Measurements from ENCODE around the gene BABAM2. TPM values are rescaled to one million over a fixed set of nuclear protein-coding genes. Genes with fewer than 3 reads are reported as not detected.
A peak's percentile ranks its signal among the peaks of the same experiment; 100 is the strongest.

BABAM2 gene
- total and polyA plus RNA-seq, 4 donors: 9.9 to 17.0 (median 13.9) TPM

DNA sequence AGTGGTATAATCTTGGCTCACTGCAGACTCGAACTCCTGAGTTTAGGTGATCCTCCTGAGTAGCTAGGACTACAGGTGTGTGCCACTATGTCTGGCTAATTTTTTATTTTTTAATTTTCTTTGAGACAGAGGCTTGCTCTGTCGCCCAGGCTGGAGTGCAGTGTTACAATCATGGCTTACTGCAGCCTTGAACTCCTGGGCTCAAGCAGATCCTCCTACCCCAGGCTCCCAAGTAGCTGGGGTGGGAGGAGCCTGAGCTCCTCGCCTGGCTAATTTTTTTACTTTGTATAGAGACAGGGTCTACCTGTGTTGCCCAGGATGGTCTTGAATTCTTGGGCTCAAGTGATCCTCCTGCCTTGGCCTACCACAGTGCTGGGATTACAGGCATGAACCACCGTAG lies 62.5 kb downstream of the BABAM2 start:
- no peak for DNase-seq (ENCODE audit: low spot score)
- H3K4me1 ChIP-seq (ENCODE audit: control insufficient read depth in 4 of 4, insufficient read depth in 4 of 4, low read length in 3 of 4): peaks cover 0 to 7% (median 6%) of the 10 kb centered on the region in 4 donors
- no peaks in the 10 kb centered on the region for H3K27me3 ChIP-seq (ENCODE audit: control insufficient read depth in 4 of 4, insufficient read depth in 4 of 4, low read length in 3 of 4)
- no peaks in the 10 kb centered on the region for H3K9me3 ChIP-seq (ENCODE audit: control insufficient read depth in 4 of 4, low read length in 3 of 4)
- H3K27ac ChIP-seq (ENCODE audit: low read depth in 1 of 2, low read length in 2 of 2): no peak overlapping the region
- WGBS: 92% methylated on average over 4 of the region's 4 CpGs
- H3K36me3 ChIP-seq (ENCODE audit: control insufficient read depth in 4 of 4, insufficient read depth in 3 of 4, low read depth in 1 of 4, low read length in 3 of 4): no peaks in the 10 kb centered on the region
- TF ChIP-seq FOXA2 (IDR thresholded peaks at IDR 0.05): no peak
- TF ChIP-seq FOXA1 (IDR thresholded peaks at IDR 0.05): no peak
- no peak for TF ChIP-seq RXRA (IDR thresholded peaks at IDR 0.05)
- no peak overlapping the region for H3K9ac ChIP-seq (ENCODE audit: low read depth in 1 of 2, low read length in 2 of 2)
- no peak overlapping the region for H3K4me3 ChIP-seq (ENCODE audit: low read depth in 1 of 3, low read length in 3 of 3)

DNA sequence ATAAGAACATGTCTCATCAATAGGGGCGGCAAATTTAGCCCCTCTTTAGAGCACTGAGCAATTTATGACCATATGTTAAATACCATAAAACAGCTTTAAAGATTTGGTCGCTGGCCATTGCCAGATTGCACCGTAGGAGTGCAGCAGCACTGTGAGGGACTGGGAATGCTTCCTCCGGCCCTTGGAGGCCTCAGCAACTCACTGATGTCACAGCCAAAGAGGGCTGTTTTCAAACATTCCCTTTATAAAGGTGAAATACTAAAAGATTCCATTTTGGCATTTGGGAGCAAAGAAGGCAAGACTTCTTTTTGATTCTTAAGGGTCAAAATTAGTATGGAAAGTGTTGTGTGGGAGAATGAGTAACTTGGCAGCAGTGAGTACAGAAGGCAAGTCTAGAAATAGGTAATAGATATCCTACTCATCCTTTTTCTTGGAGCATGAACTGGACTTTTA lies 63.7 kb downstream of the BABAM2 start:
- no peak for DNase-seq (ENCODE audit: low spot score)
- H3K4me3 ChIP-seq (ENCODE audit: low read depth in 1 of 3, low read length in 3 of 3): no peak overlapping the region
- H3K9ac ChIP-seq (ENCODE audit: low read depth in 1 of 2, low read length in 2 of 2): no peak overlapping the region
- no peaks in the 10 kb centered on the region for H3K27me3 ChIP-seq (ENCODE audit: control insufficient read depth in 4 of 4, insufficient read depth in 4 of 4, low read length in 3 of 4)
- 83% methylated on average over 4 of the region's 4 CpGs for WGBS
- TF ChIP-seq, protein P1, sequence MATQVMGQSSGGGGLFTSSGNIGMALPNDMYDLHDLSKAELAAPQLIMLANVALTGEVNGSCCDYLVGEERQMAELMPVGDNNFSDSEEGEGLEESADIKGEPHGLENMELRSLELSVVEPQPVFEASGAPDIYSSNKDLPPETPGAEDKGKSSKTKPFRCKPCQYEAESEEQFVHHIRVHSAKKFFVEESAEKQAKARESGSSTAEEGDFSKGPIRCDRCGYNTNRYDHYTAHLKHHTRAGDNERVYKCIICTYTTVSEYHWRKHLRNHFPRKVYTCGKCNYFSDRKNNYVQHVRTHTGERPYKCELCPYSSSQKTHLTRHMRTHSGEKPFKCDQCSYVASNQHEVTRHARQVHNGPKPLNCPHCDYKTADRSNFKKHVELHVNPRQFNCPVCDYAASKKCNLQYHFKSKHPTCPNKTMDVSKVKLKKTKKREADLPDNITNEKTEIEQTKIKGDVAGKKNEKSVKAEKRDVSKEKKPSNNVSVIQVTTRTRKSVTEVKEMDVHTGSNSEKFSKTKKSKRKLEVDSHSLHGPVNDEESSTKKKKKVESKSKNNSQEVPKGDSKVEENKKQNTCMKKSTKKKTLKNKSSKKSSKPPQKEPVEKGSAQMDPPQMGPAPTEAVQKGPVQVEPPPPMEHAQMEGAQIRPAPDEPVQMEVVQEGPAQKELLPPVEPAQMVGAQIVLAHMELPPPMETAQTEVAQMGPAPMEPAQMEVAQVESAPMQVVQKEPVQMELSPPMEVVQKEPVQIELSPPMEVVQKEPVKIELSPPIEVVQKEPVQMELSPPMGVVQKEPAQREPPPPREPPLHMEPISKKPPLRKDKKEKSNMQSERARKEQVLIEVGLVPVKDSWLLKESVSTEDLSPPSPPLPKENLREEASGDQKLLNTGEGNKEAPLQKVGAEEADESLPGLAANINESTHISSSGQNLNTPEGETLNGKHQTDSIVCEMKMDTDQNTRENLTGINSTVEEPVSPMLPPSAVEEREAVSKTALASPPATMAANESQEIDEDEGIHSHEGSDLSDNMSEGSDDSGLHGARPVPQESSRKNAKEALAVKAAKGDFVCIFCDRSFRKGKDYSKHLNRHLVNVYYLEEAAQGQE (IDR thresholded peaks at IDR 0.05): no peak
- TF ChIP-seq, protein P2, sequence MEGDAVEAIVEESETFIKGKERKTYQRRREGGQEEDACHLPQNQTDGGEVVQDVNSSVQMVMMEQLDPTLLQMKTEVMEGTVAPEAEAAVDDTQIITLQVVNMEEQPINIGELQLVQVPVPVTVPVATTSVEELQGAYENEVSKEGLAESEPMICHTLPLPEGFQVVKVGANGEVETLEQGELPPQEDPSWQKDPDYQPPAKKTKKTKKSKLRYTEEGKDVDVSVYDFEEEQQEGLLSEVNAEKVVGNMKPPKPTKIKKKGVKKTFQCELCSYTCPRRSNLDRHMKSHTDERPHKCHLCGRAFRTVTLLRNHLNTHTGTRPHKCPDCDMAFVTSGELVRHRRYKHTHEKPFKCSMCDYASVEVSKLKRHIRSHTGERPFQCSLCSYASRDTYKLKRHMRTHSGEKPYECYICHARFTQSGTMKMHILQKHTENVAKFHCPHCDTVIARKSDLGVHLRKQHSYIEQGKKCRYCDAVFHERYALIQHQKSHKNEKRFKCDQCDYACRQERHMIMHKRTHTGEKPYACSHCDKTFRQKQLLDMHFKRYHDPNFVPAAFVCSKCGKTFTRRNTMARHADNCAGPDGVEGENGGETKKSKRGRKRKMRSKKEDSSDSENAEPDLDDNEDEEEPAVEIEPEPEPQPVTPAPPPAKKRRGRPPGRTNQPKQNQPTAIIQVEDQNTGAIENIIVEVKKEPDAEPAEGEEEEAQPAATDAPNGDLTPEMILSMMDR (IDR thresholded peaks at IDR 0.05; ENCODE audit: low read depth, low read length, missing input control): no peak
- TF ChIP-seq RAD21 (IDR thresholded peaks at IDR 0.05) (no peak), EGR1 (IDR thresholded peaks at IDR 0.05; ENCODE audit: low read depth in 2 of 2) (no peak)
- TF ChIP-seq, protein P3, sequence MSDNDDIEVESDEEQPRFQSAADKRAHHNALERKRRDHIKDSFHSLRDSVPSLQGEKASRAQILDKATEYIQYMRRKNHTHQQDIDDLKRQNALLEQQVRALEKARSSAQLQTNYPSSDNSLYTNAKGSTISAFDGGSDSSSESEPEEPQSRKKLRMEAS (IDR thresholded peaks at IDR 0.05): no peak
- H3K36me3 ChIP-seq (ENCODE audit: control insufficient read depth in 4 of 4, insufficient read depth in 3 of 4, low read depth in 1 of 4, low read length in 3 of 4): no peaks in the 10 kb centered on the region
- H3K27ac ChIP-seq (ENCODE audit: low read depth in 1 of 2, low read length in 2 of 2): peak overlapping the region; percentile 6 to 28
- peaks cover 0 to 11% (median 6%) of the 10 kb centered on the region in 4 donors for H3K4me1 ChIP-seq (ENCODE audit: control insufficient read depth in 4 of 4, insufficient read depth in 4 of 4, low read length in 3 of 4)
- no peaks in the 10 kb centered on the region for H3K9me3 ChIP-seq (ENCODE audit: control insufficient read depth in 4 of 4, low read length in 3 of 4)

DNA sequence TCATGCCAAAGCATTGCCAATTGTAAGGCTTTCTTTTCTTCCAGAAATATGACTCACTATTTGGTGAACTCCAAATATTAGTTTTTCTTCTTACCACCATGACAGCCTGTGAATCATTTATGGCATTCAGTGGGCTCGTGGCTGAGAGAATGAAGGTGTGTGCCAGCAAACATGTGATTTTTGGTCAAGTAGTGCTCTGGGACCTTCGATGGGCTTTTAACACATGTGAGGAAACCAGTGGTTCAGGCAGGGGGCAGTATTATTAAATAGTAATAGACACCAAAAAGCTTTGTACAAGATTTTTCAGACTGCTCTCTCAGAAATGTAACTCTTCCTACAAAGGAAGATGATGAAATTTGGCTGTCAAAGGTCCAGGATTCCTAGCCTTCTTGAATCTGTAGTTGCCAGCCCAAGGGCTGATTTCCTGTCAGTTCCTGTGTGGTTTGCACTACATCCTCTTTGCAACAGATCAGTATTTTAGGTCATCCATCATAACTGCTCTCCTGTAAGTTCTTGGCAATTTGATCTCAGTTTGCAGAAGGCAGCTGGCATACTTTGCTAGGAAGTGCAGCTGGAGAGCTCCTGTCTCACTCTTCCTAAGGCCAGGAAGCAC lies 64.3 kb downstream of the BABAM2 start:
- Histone ChIP-seq H3K9ac (ENCODE audit: low read depth in 1 of 2, low read length in 2 of 2) (no peak overlapping the region), H3K9me3 (ENCODE audit: control insufficient read depth in 4 of 4, low read length in 3 of 4) (no peaks in the 10 kb centered on the region), H3K27me3 (ENCODE audit: control insufficient read depth in 4 of 4, insufficient read depth in 4 of 4, low read length in 3 of 4) (no peaks in the 10 kb centered on the region), H3K4me1 (ENCODE audit: control insufficient read depth in 4 of 4, insufficient read depth in 4 of 4, low read length in 3 of 4) (peaks cover 2 to 16% (median 7%) of the 10 kb centered on the region in 4 donors), H3K4me3 (ENCODE audit: low read depth in 1 of 3, low read length in 3 of 3) (no peak overlapping the region), H3K27ac (ENCODE audit: low read depth in 1 of 2, low read length in 2 of 2) (peak overlapping the region; percentile 28 to 60), H3K36me3 (ENCODE audit: control insufficient read depth in 4 of 4, insufficient read depth in 3 of 4, low read depth in 1 of 4, low read length in 3 of 4) (no peaks in the 10 kb centered on the region)
- DNase-seq (ENCODE audit: low spot score): no peak
- WGBS: 36% methylated on average over 2 of the region's 2 CpGs
- TF ChIP-seq HNF4G (IDR thresholded peaks at IDR 0.05) (no peak), HNF4A (conservative IDR thresholded peaks at IDR 0.05) (no peak), SP1 (IDR thresholded peaks at IDR 0.05) (no peak), YY1 (IDR thresholded peaks at IDR 0.05) (no peak), JUND (IDR thresholded peaks at IDR 0.05) (peak in 1 of 2 donors; percentile 37), FOXA2 (IDR thresholded peaks at IDR 0.05) (no peak), NR2F2 (IDR thresholded peaks at IDR 0.05) (peak; percentile 73), FOXA1 (IDR thresholded peaks at IDR 0.05) (no peak), EGR1 (IDR thresholded peaks at IDR 0.05; ENCODE audit: low read depth in 2 of 2) (no peak)
- TF ChIP-seq, protein P3 (IDR thresholded peaks at IDR 0.05): no peak
- TF ChIP-seq, protein P2 (IDR thresholded peaks at IDR 0.05; ENCODE audit: low read depth, low read length, missing input control): no peak
- TF ChIP-seq, protein P1 (IDR thresholded peaks at IDR 0.05): no peak

Data from liver (tissue), 9 donors.